GM12878 (cell line): ENCODE measurements around the gene SCMH1. TPM values are rescaled to one million over a fixed set of nuclear protein-coding genes. Genes with fewer than 3 reads are reported as not detected.

ENCODE experiments used
- ATAC-seq: fragments of 200-7000 bp; cut with Tn5 transposase; 3 replicates; pipeline ENCODE4 v1.9.1; 2020; ENCODE audit warnings: mild to moderate bottlenecking, moderate library complexity
- BruUV-seq: library from RNA; stranded (reverse); fragments of 400-500 nt; replicated peaks from 2 replicates; lab custom pipeline; 2021; lab: Mats Ljungman, UMichigan
- CTCF ChIA-PET: fragments of 300-600 bp; sonication (Branson Sonifier 250); formaldehyde crosslinking; extraction: SDS; loops from one replicate; lab custom pipeline; 2021; ENCODE audit warnings: inconsistent platforms; lab: Yijun Ruan, JAX
- POLR2A ChIA-PET: fragments of 350-600 bp; formaldehyde crosslinking; extraction: SDS; loops from one replicate; lab custom pipeline; 2021; ENCODE audit warnings: inconsistent platforms; lab: Charles Lee
- RAD21 ChIA-PET: fragments of 300-600 bp; sonication (Branson Sonifier 250); formaldehyde crosslinking; loops from one replicate; lab custom pipeline; 2023; ENCODE audit warnings: antibody characterized with exemption; ENCODE audit not compliant: unreplicated experiment; lab: Charles Lee
- SMC1A ChIA-PET: fragments of 300-600 bp; sonication (Branson Sonifier 250); formaldehyde crosslinking; loops from one replicate; lab custom pipeline; 2023; ENCODE audit not compliant: unreplicated experiment, uncharacterized antibody; lab: Charles Lee
- DNase-seq: peaks from one replicate; pipeline ENCODE4 v3.0.0-alpha.2; 2011; ENCODE audit warnings: low read depth, low spot score
- FAIRE-seq: peaks from 3 replicates; lab custom pipeline; 2011; peaks lifted over from hg19 to GRCh38; lab: Jason Lieb, UNC
- H2AFZ ChIP-seq: 2 replicates; pipeline ENCODE4 v1.6.0; 2011; ENCODE audit warnings: low read depth, low read length, control low read depth; ENCODE audit not compliant: control insufficient read depth
- H3K27ac ChIP-seq: 2 replicates; pipeline ENCODE4 v1.5.1; 2011; ENCODE audit warnings: control low read depth; ENCODE audit not compliant: control insufficient read depth, insufficient read depth
- H3K27me3 ChIP-seq, 2 experiments: replicated peaks in 1 of 2; 2 replicates each; pipeline versions ENCODE4 v1.6.0 to v1.6.1; 2011; ENCODE audit warnings: low read length in 1 of 2; ENCODE audit not compliant: control insufficient read depth in 2 of 2, insufficient read depth in 2 of 2
- H3K36me3 ChIP-seq, 2 experiments: 2 replicates each; pipeline ENCODE4 v1.5.1; 2011; ENCODE audit warnings: low read length in 1 of 2; ENCODE audit not compliant: control insufficient read depth in 2 of 2, insufficient read depth in 2 of 2
- H3K4me1 ChIP-seq: 2 replicates; pipeline ENCODE4 v1.6.1; 2011; ENCODE audit warnings: mild to moderate bottlenecking, low read length, moderate library complexity, mixed read lengths; ENCODE audit not compliant: control insufficient read depth, insufficient read depth
- H3K4me2 ChIP-seq: 2 replicates; pipeline ENCODE4 v1.6.0; 2011; ENCODE audit warnings: control low read depth; ENCODE audit not compliant: control insufficient read depth, insufficient read depth
- H3K4me3 ChIP-seq: fragments of 200-600 bp; sonication (generic); 2 replicates; pipeline ENCODE4 v1.5.1; 2016
- H3K79me2 ChIP-seq: 2 replicates; pipeline ENCODE4 v1.6.0; 2011; ENCODE audit warnings: low read length; ENCODE audit not compliant: control insufficient read depth, insufficient read depth
- H3K9ac ChIP-seq: 2 replicates; pipeline ENCODE4 v1.8.0; 2011; ENCODE audit warnings: low read length, control low read depth, mixed read lengths; ENCODE audit not compliant: control insufficient read depth, insufficient read depth
- H3K9me3 ChIP-seq: replicated peaks from 3 replicates; pipeline ENCODE4 v1.5.1; 2011; ENCODE audit warnings: mild to moderate bottlenecking, low read length; ENCODE audit not compliant: control insufficient read depth, insufficient read depth
- H4K20me1 ChIP-seq: 2 replicates; pipeline ENCODE4 v1.6.0; 2011; ENCODE audit not compliant: control insufficient read depth, insufficient read depth
- BMI1 ChIP-seq: fragments of 450-650 bp; IDR thresholded peaks from 2 replicates; pipeline ENCODE4 v1.6.1; 2016; ENCODE audit warnings: mild to moderate bottlenecking, moderate library complexity, borderline replicate concordance
- CHD4 ChIP-seq: fragments of 200-600 bp; sonication (generic); IDR thresholded peaks from 2 replicates; pipeline ENCODE4 v1.6.1; 2016; ENCODE audit warnings: mild to moderate bottlenecking
- ESRRA ChIP-seq: IDR thresholded peaks from 2 replicates; pipeline ENCODE4 v1.6.1; 2012; ENCODE audit warnings: mild to moderate bottlenecking, low read length, improper control_type of control experiment
- FOS ChIP-seq: IDR thresholded peaks from 3 replicates; pipeline ENCODE4 v1.6.1; 2011; ENCODE audit warnings: borderline replicate concordance; ENCODE audit not compliant: insufficient read length; ENCODE audit errors: extremely low read depth
- FOXK2 ChIP-seq: fragments of 450-650 bp; IDR thresholded peaks from 2 replicates; pipeline ENCODE4 v1.6.1; 2017; ENCODE audit warnings: mild to moderate bottlenecking, moderate library complexity
- IKZF1 ChIP-seq: fragments of 450-650 bp; conservative IDR thresholded peaks from 2 replicates; pipeline ENCODE4 v1.6.1; 2017; ENCODE audit warnings: antibody characterized with exemption, mild to moderate bottlenecking
- JUND ChIP-seq: IDR thresholded peaks from 2 replicates; pipeline ENCODE4 v1.6.1; 2012; ENCODE audit warnings: low read depth, mild to moderate bottlenecking, low read length, improper control_type of control experiment, moderate library complexity
- KAT2A ChIP-seq: conservative IDR thresholded peaks from 2 replicates; pipeline ENCODE4 v1.6.1; 2011; ENCODE audit warnings: low read depth, low read length; ENCODE audit not compliant: control insufficient read depth
- NBN ChIP-seq: fragments of 450-650 bp; IDR thresholded peaks from 2 replicates; pipeline ENCODE4 v1.6.1; 2016
- NR2C1 ChIP-seq: fragments of 450-650 bp; IDR thresholded peaks from 2 replicates; pipeline ENCODE4 v1.6.1; 2017; ENCODE audit warnings: antibody characterized with exemption, mild to moderate bottlenecking, moderate library complexity
- NRF1 ChIP-seq: conservative IDR thresholded peaks from 2 replicates; pipeline ENCODE4 v1.6.1; 2011; ENCODE audit warnings: mild to moderate bottlenecking, low read depth, low read length, improper control_type of control experiment
- PAX5 ChIP-seq: IDR thresholded peaks from 2 replicates; pipeline ENCODE4 v1.6.1; 2011; ENCODE audit warnings: low read depth, low read length, borderline replicate concordance
- TAF1 ChIP-seq: IDR thresholded peaks from 2 replicates; pipeline ENCODE4 v1.6.1; 2011; ENCODE audit warnings: mild to moderate bottlenecking, low read depth, low read length, borderline replicate concordance
- WGBS: methylation state at CpG from one replicate; pipeline ENCODE4 v1.1.6; 2016; ENCODE audit warnings: low lambda C conversion rate; ENCODE audit not compliant: insufficient replicate concordance, insufficient coverage; ENCODE audit errors: missing lambda C conversion rate; 5-methylcytosine and 5-hydroxymethylcytosine counted together
- in situ Hi-C: fragments of 300-500 bp; cut with MboI; formaldehyde crosslinking; loops from 9 replicates; pipeline ENCODE4 v1.14.3; 2018; ENCODE audit warnings: mixed read lengths
- intact Hi-C: fragments of 100-400 bp; cut with micrococcal nuclease; formaldehyde crosslinking; loops from one replicate; pipeline ENCODE4 v1.14.2; 2022; ENCODE audit not compliant: unreplicated experiment
- polyA plus RNA-seq, 11 experiments: library from polyadenylated mRNA; depleted of rRNA in 4 of 11; unstranded in 6 of 11; stranded (reverse) in 5 of 11; fragments of >200 nt; fragmentation: Nextera tagmentation in 4 of 11; fragmentation: Illumina TruSeq in 1 of 11; extraction: Ambion mirVana in 4 of 11; extraction: Trizol in 1 of 11; gene quantifications; 1 replicate in 1 of 11; 2 replicates in 10 of 11; pipeline versions ENCODE4 v1.2.1 to v1.2.3, GENCODE V29; 2011 to 2016; ENCODE audit warnings: inconsistent platforms in 2 of 11, missing spikeins in 2 of 11, low read depth in 1 of 11
- total RNA-seq, 4 experiments: library from RNA; depleted of rRNA in 3 of 4; stranded (reverse); fragments of >200 nt in 3 of 4; fragmentation: Illumina TruSeq in 1 of 4; extraction: Trizol in 1 of 4; gene quantifications; 2 replicates each; pipeline versions ENCODE4 v1.2.1 to v1.2.3, GENCODE V29; 2013 to 2021
- TF ChIP-seq, protein P1 (sequence below): fragments of 450-650 bp; IDR thresholded peaks from 2 replicates; pipeline ENCODE4 v1.6.1; 2018; ENCODE audit warnings: mild to moderate bottlenecking, low read depth, moderate library complexity; ENCODE audit not compliant: partially characterized antibody
- TF ChIP-seq, protein P2 (sequence below), 3 experiments: IDR thresholded peaks in 2 of 3; conservative IDR thresholded peaks in 1 of 3; 2 replicates each; pipeline ENCODE4 v1.5.1; 2011; ENCODE audit warnings: low read depth in 3 of 3, low read length in 3 of 3, mild to moderate bottlenecking in 3 of 3, control low read depth in 2 of 3, moderate library complexity in 2 of 3, inconsistent platforms in 1 of 3, mixed read lengths in 1 of 3; ENCODE audit not compliant: control insufficient read depth in 2 of 3, insufficient read depth in 1 of 3; ENCODE audit errors: extremely low read depth in 1 of 3

The SCMH1 gene
- total and polyA plus RNA-seq, 10 of the 15 experiments (the other 5 are each of a cell fraction or from before 2014, with no cell fraction given): 7.5 to 44.1 (median 27.8) TPM

DNA sequence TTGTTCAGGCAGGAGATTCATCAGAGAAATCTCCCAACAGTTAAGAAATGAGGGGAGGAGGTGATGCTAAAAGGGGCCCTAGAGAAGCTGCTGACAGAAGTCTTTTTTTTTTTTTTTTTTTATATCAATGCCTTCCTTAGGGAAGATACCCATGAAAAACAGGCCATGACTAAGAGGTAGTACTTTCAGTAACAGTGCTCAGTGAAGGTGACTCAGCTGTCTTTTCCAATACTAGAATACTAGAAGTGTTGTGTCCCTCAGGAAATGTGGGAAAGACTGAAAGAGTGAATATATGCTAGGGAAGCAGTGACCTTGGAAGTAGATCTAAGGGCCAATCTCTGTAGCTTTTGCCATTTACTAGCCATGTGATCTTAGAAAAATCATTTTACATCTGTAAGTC is 168.1 kb downstream of the SCMH1 start:
- in situ Hi-C loops: no loop called here
- peaks cover 0 to 3% of the 10 kb centered on the region in 2 experiments; a peak in 1 of 4 replicates for H3K36me3 ChIP-seq
- H3K27me3 ChIP-seq: no peaks in the 10 kb centered on the region
- H3K27ac ChIP-seq: no peak overlapping the region
- DNase-seq (no peak), ATAC-seq (no peak), FAIRE-seq (no peak)
- TF ChIP-seq PAX5 (no peak), JUND (no peak), CHD4 (no peak)
- TF ChIP-seq, protein P1, sequence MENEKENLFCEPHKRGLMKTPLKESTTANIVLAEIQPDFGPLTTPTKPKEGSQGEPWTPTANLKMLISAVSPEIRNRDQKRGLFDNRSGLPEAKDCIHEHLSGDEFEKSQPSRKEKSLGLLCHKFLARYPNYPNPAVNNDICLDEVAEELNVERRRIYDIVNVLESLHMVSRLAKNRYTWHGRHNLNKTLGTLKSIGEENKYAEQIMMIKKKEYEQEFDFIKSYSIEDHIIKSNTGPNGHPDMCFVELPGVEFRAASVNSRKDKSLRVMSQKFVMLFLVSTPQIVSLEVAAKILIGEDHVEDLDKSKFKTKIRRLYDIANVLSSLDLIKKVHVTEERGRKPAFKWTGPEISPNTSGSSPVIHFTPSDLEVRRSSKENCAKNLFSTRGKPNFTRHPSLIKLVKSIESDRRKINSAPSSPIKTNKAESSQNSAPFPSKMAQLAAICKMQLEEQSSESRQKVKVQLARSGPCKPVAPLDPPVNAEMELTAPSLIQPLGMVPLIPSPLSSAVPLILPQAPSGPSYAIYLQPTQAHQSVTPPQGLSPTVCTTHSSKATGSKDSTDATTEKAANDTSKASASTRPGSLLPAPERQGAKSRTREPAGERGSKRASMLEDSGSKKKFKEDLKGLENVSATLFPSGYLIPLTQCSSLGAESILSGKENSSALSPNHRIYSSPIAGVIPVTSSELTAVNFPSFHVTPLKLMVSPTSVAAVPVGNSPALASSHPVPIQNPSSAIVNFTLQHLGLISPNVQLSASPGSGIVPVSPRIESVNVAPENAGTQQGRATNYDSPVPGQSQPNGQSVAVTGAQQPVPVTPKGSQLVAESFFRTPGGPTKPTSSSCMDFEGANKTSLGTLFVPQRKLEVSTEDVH: no peak
- intact Hi-C loops: no loop called here
- POLR2A ChIA-PET: interaction anchor here (0.7 kb wide), 1 partner anchor 266 kb away, joined by 5 read pairs; no protein-coding TSS in a partner anchor
- H3K4me2 ChIP-seq: no peak overlapping the region
- no TSS peak for BruUV-seq
- H3K9me3 ChIP-seq: no peaks in the 10 kb centered on the region
- no peak overlapping the region for H3K9ac ChIP-seq
- SMC1A ChIA-PET: no interaction called here
- no peaks in the 10 kb centered on the region for H3K4me1 ChIP-seq
- no peak overlapping the region for H3K4me3 ChIP-seq
- CTCF ChIA-PET: no interaction called here
- H2AFZ ChIP-seq: no peak overlapping the region
- RAD21 ChIA-PET: no interaction called here
- no peaks in the 10 kb centered on the region for H4K20me1 ChIP-seq
- no peaks in the 10 kb centered on the region for H3K79me2 ChIP-seq

DNA sequence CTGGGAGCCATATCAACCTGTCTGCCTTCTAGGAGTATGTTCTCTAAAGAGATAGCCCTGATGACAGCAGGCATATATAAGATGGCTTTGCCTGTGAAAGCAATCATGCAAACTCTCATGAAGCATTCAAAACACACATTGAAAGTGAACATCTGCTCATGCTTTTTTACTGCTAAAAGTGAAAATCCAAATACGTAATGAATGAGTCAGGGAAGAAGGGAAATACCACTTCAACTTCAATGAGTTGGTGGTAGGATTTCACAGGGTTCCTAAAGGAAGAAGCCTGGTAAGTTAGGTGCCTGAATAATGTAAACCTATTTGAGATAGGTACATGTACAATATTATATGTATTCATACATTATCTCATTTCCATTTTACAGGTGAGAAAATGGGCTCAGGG is 170.1 kb downstream of the SCMH1 start:
- SMC1A ChIA-PET: no interaction called here
- CTCF ChIA-PET: no interaction called here
- TF ChIP-seq NR2C1 (no peak), NRF1 (no peak), KAT2A (no peak), ESRRA (no peak), NBN (no peak), IKZF1 (no peak), FOS (no peak), TAF1 (no peak), FOXK2 (no peak), BMI1 (no peak)
- TF ChIP-seq, protein P2, sequence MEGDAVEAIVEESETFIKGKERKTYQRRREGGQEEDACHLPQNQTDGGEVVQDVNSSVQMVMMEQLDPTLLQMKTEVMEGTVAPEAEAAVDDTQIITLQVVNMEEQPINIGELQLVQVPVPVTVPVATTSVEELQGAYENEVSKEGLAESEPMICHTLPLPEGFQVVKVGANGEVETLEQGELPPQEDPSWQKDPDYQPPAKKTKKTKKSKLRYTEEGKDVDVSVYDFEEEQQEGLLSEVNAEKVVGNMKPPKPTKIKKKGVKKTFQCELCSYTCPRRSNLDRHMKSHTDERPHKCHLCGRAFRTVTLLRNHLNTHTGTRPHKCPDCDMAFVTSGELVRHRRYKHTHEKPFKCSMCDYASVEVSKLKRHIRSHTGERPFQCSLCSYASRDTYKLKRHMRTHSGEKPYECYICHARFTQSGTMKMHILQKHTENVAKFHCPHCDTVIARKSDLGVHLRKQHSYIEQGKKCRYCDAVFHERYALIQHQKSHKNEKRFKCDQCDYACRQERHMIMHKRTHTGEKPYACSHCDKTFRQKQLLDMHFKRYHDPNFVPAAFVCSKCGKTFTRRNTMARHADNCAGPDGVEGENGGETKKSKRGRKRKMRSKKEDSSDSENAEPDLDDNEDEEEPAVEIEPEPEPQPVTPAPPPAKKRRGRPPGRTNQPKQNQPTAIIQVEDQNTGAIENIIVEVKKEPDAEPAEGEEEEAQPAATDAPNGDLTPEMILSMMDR (IDR thresholded peaks at IDR 0.05 in 2 of 3, conservative IDR thresholded peaks at IDR 0.05 in 1 of 3; ENCODE audit: control insufficient read depth in 2 of 3, extremely low read depth in 1 of 3, insufficient read depth in 1 of 3, low read depth in 3 of 3, low read length in 3 of 3): no peak

More for the DNA sequence above, 170.1 kb downstream of the SCMH1 start:
- ChIA-PET RAD21 (no interaction called here), POLR2A (no interaction called here)
- BruUV-seq: no TSS peak
- in situ Hi-C loops (no loop called here), intact Hi-C loops (no loop called here)
- no peaks in the 10 kb centered on the region for H3K27me3 ChIP-seq
- H4K20me1 ChIP-seq: no peaks in the 10 kb centered on the region
- no peak overlapping the region for H3K27ac ChIP-seq
- H3K36me3 ChIP-seq: peaks cover 0 to 3% of the 10 kb centered on the region in 2 experiments; a peak in 1 of 4 replicates
- WGBS: 85% methylated on average over 1 of the region's 1 CpG
- DNase-seq: no peak
- H3K79me2 ChIP-seq: no peaks in the 10 kb centered on the region
- ATAC-seq: no peak
- no peaks in the 10 kb centered on the region for H3K4me1 ChIP-seq
- H3K4me2 ChIP-seq: no peak overlapping the region
- H3K9me3 ChIP-seq: no peaks in the 10 kb centered on the region
- H2AFZ ChIP-seq: no peak overlapping the region
- no peak overlapping the region for H3K4me3 ChIP-seq
- no peak overlapping the region for H3K9ac ChIP-seq
- FAIRE-seq: no peak
